IPS DF 6.9 (cell line): Measurements from ENCODE around the gene CTSV.
"Not testable (repeated sequence)": the region's sequence is repeated elsewhere in the genome, so short reads cannot be mapped to it uniquely, and the experiment has no call there.

Source experiments
- DNase-seq: peaks from one replicate; pipeline ENCODE4 v3.0.0-alpha.2; 2013; ENCODE audit warnings: low read depth, low spot score
- H3K27ac ChIP-seq: one replicate; pipeline ENCODE4 v1.5.1; 2013; ENCODE audit warnings: low read length, control low read depth
- H3K27me3 ChIP-seq: 2 replicates; pipeline ENCODE4 v1.6.1; 2013; ENCODE audit warnings: mild to moderate bottlenecking, low read length; ENCODE audit not compliant: control insufficient read depth, insufficient read depth
- H3K36me3 ChIP-seq: 2 replicates; pipeline ENCODE4 v1.6.1; 2013; ENCODE audit warnings: low read length; ENCODE audit not compliant: control insufficient read depth, insufficient read depth
- H3K4me1 ChIP-seq: 2 replicates; pipeline ENCODE4 v1.6.1; 2013; ENCODE audit warnings: low read length; ENCODE audit not compliant: control insufficient read depth, insufficient read depth
- H3K4me3 ChIP-seq: 2 replicates; pipeline ENCODE4 v1.5.1; 2013; ENCODE audit warnings: mild to moderate bottlenecking, low read length
- H3K9me3 ChIP-seq: 2 replicates; pipeline ENCODE4 v1.6.1; 2013; ENCODE audit warnings: low read length, inconsistent platforms; ENCODE audit not compliant: control insufficient read depth, insufficient read depth
- WGBS: extraction: QIAGEN DNeasy Blood & Tissue Kit; methylation state at CpG from one replicate; pipeline ENCODE4 v1.1.7; 2013; ENCODE audit warnings: mixed read lengths, missing lambda C conversion rate; ENCODE audit not compliant: insufficient read length, insufficient coverage; 5-methylcytosine and 5-hydroxymethylcytosine counted together

Gene CTSV

DNA sequence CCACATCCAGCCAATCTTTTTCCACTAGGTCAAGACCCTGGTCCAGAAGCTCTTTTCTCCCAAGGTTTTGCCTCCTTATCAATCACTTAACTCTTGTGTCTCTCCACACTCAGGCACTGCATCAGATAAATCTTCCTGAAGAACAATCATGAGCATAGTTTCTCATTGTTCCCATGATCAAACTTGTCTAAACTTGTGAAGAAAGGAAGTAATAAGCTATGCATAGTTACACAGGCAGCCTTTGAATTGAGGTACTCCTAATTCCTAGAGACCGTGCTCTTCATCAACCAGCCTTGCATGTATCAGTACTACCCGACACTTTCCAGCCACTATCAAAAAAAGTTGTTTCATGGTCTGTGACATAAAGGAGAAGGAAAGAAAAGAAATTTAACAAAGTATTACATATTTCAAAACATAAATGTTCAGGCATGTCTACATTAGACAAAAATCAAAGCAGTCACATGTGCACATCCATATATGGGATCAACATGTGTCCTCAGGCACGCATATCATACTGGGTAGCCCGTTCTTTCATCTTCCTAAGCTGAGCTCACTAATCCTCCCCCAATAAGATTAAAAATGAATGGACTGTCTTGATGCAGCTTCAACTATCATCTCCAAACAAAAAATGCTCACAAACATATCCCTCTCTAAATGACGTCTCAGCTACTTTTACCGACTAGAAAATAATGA lies 41.8 kb downstream of the CTSV start:
- not testable (repeated sequence) for H3K27me3 ChIP-seq, H3K9me3 ChIP-seq, H3K36me3 ChIP-seq, DNase-seq, H3K27ac ChIP-seq, H3K4me3 ChIP-seq, H3K4me1 ChIP-seq
- no CpG with 5 or more reads among the region's 6 CpGs for WGBS

DNA sequence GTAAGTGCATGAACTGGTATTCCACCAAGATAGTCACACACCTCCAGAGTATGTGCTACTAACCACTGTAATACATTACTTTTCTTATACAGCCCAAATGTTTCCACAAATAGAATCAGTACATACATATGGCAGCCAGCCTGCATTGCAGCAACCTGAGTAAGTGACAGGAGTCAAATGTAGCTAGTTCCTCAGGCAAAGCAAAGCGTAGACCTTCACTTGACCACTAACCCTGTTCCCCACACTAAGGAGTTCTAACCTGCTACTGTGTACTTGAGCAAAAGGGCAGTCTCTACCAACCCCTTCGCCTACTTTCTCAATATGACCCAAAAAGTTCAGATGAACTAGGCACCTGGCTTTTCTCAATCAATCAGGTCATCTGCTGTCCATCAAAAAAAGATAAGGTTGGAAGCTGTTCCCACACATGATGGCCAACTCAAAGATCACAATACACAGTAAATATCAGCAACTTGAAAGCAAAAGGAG lies 44.4 kb downstream of the CTSV start:
- no CpG with 5 or more reads among the region's 2 CpGs for WGBS
- H3K27me3 ChIP-seq, H3K36me3 ChIP-seq, H3K4me3 ChIP-seq, H3K9me3 ChIP-seq, DNase-seq, H3K4me1 ChIP-seq, H3K27ac ChIP-seq: not testable (repeated sequence)

DNA sequence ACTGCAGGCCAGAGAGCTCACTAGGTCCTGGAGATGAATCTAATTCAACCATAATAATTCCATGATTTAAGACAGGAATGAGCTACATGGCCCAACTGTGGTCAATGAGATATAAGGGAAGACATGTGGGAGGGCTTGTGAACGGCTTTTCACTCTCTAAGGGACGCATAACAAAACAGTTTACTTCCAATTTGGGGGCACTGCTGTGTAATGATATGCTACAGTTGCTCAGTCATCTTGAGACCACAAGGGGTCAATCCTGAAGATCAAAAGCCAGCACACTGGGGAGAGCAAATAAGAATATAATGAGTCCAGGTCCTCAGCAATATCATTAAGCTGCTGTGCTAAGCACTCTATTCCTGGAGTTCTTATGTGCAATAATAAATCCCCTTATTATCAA lies 46.6 kb downstream of the CTSV start:
- H3K4me3 ChIP-seq, H3K27ac ChIP-seq, H3K4me1 ChIP-seq, H3K9me3 ChIP-seq, H3K27me3 ChIP-seq, DNase-seq, H3K36me3 ChIP-seq: not testable (repeated sequence)
- WGBS = no CpG with 5 or more reads among the region's 2 CpGs

DNA sequence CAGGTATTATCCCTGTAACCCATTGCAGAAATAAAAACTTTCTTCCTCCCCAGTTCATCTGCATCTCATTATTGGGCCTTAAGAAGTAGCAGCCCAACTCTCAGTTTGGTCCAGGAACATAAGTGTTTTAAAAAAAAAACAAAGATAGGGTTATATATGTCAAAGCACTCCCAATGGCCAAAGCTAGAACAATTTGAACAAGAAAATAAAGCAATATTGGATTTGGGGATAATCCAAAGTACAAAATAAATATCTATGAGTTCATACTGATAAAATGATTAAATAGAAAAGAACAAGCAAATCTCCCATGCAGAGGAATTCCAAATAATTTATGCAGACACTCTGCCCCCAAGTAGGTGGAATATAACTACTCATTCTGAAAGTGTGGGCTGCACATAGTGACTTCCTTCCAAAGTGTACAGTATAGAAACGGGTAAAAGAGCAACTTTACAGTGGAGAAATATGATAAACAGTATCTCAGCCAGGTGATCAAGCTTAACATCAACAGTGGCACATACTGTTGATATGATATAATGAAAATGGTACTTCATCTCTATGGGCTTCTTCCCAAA lies 49.1 kb downstream of the CTSV start:
- H3K9me3 ChIP-seq, H3K4me3 ChIP-seq, H3K36me3 ChIP-seq, H3K27ac ChIP-seq, H3K27me3 ChIP-seq, H3K4me1 ChIP-seq, DNase-seq: not testable (repeated sequence)
- WGBS = no CpG with 5 or more reads among the region's 1 CpG

DNA sequence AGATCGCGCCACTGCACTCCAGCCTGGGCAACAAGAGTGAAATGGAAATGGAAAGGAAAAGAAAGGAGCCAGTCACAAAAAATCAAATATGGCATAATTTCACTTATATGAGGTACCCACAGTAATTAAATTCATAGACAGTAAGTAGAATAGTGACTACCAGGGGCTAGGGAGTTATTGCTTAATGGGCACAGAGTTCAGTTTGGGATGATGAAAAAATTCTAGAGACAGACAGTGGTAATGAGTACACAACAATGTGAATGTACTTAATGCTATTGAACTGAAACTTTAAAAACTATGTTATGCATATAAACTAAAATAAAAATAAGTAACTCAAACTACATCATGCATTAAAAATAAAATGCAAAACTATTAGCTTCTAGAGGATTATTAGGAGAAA lies 54.1 kb downstream of the CTSV start:
- not testable (repeated sequence) for H3K4me1 ChIP-seq, H3K27ac ChIP-seq, DNase-seq, H3K4me3 ChIP-seq, H3K36me3 ChIP-seq, H3K27me3 ChIP-seq, H3K9me3 ChIP-seq
- WGBS = no CpG with 5 or more reads among the region's 2 CpGs

DNA sequence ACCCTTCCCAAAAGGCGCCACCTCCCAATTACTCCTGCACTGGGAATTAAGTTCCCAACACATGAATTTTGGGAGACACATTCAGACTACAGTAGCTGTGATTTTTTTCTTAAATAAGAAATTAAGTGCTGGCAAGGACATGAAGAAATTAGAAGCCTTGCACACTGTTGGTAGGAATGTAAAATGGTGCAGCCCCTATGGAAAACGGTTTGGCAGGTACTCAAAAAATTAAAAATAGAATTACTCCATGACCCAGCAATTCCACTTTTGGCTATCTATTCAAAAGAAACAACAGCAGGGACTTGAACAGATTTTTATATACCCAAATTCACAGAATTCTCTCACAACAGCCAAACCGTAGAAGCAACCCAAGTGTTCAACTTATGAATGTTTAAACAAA lies 54.8 kb downstream of the CTSV start:
- WGBS = no CpG with 5 or more reads among the region's 3 CpGs
- H3K27me3 ChIP-seq, H3K36me3 ChIP-seq, H3K4me1 ChIP-seq, DNase-seq, H3K27ac ChIP-seq, H3K9me3 ChIP-seq, H3K4me3 ChIP-seq: not testable (repeated sequence)

DNA sequence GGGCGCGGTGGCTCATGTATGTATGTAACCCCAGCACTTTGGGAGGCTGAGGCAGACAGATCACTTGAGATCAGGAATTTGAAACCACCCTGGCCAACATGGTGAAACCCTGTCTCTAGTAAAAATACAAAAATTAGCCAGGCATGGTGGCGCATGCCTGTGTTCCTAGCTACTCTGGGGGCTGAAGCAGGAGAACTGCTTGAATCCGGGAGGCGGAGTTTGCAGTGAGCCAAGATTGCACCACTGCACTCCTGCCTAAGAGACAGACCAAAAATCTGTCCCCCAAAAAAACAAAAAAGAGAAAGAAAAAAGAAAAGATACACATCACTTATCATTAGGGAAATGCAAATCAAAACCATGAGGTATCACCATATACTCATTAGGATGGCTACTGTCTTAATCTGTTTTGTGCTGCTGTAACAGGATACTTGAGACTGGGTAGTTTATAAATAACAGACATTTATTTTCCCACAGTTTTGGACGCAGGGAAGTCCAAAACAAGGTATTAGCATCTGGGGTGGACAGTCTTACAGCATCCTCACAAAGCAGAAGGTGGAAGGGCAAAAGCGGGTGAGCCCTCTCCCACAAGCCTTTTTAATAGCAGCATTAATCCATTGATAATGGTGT lies 55.3 kb downstream of the CTSV start:
- not testable (repeated sequence) for H3K27ac ChIP-seq, H3K4me3 ChIP-seq, DNase-seq, H3K4me1 ChIP-seq, H3K9me3 ChIP-seq, H3K36me3 ChIP-seq, H3K27me3 ChIP-seq
- no CpG with 5 or more reads among the region's 7 CpGs for WGBS
